Activated T-cell treated with anti-CD3 and anti-CD28 coated beads, Interleukin-2, amount 50 U/mL, for 48 hours (primary cell): ENCODE measurements around the gene ITPRIP.

ENCODE experiments used
- DNase-seq, 2 experiments: peaks; one replicate each; pipeline ENCODE4 v3.0.0-alpha.2; 2020

Gene ITPRIP

GRCh38 chr10:104325436-104326435 is 12.5 kb downstream of the ITPRIP start:
- no peak for DNase-seq

GRCh38 chr10:104324931-104325330 is 13.3 kb downstream of the ITPRIP start:
- no peak for DNase-seq

GRCh38 chr10:104324221-104324686 is 14.0 kb downstream of the ITPRIP start:
- no peak for DNase-seq

- DNase-seq: no peak
These were observed 14.5 kb downstream of the ITPRIP start for GRCh38 chr10:104323760-104324201.

GRCh38 chr10:104323085-104323484 is 15.2 kb downstream of the ITPRIP start:
- DNase-seq: no peak

- DNase-seq: no peak
These were observed 15.9 kb downstream of the ITPRIP start for GRCh38 chr10:104322416-104322782.

GRCh38 chr10:104321725-104322415 is 16.4 kb downstream of the ITPRIP start:
- DNase-seq: no peak

- DNase-seq: no peak
These were observed 17.0 kb downstream of the ITPRIP start for GRCh38 chr10:104321226-104321625.

GRCh38 chr10:104318810-104319741 is 19.2 kb downstream of the ITPRIP start:
- no peak for DNase-seq

GRCh38 chr10:104318326-104318725 is 19.9 kb downstream of the ITPRIP start:
- no peak for DNase-seq

- no peak for DNase-seq
These were observed 20.5 kb downstream of the ITPRIP start for GRCh38 chr10:104317726-104318299.

- DNase-seq: no peak
These were observed 21.0 kb downstream of the ITPRIP start for GRCh38 chr10:104317269-104317710.

- DNase-seq: no peak
These were observed 21.8 kb downstream of the ITPRIP start for GRCh38 chr10:104316321-104317099.

- DNase-seq: no peak
These were observed 22.8 kb downstream of the ITPRIP start for GRCh38 chr10:104315486-104315921.

GRCh38 chr10:104314591-104315485 is 23.4 kb downstream of the ITPRIP start:
- no peak for DNase-seq

- DNase-seq: no peak
These were observed 27.0 kb downstream of the ITPRIP start for GRCh38 chr10:104311184-104311720.

GRCh38 chr10:104309980-104310978 is 28.0 kb downstream of the ITPRIP start:
- DNase-seq: no peak

GRCh38 chr10:104308439-104308903 is 29.8 kb downstream of the ITPRIP start:
- peak in 1 of 2 experiments; percentile 39 for DNase-seq
